HG02642 (cell line): ENCODE measurements around the gene ZCCHC14.
"Not testable (repeated sequence)": the region's sequence is repeated elsewhere in the genome, so short reads cannot be mapped to it uniquely, and the experiment has no call there.

Experiments
- ATAC-seq: cut with Tn5 transposase; IDR thresholded peaks from one replicate; pipeline ENCODE4 v1.9.1; 2021; ENCODE audit warnings: mild to moderate bottlenecking; ENCODE audit not compliant: unreplicated experiment, poor library complexity

The ZCCHC14 gene

DNA sequence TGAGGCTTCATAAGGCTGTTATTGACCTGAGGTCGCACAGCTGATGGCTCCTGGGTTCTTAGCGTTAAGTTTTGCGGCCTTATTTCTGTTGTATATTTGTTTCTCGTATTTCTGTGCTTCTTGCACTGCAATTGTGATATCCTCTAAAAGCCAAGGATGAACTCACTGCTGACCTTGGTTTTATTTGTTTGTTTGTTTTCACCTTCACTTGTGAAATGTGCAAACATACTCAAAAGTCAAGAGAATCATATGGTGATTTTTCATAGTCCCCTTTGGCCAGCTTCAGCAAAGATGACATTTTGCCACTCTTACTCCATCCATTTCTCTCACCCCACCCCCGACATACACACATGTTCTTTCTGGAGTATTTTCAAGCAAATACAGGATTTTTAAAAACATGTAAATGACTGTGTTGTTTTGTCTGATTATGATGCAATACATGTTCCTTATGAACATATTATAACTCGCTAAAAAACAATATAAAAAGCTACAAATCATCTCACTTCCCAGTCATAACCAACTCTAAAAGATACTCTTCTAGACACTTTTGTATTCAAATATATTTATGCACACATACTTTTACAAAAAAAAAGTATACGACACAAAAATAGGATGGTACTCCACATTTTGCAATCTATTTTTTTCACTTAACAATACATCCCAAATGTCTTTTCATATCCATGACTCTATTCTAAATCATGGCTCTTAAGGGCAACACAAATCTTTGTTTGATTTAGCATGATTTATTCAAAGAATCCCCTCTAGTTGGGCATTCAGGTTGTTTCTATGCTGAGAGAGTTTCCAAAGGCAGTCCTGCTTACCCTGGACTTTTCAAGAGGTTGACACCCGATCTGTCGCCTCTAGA lies 5.7 kb upstream of the ZCCHC14 start:
- no peak for ATAC-seq

DNA sequence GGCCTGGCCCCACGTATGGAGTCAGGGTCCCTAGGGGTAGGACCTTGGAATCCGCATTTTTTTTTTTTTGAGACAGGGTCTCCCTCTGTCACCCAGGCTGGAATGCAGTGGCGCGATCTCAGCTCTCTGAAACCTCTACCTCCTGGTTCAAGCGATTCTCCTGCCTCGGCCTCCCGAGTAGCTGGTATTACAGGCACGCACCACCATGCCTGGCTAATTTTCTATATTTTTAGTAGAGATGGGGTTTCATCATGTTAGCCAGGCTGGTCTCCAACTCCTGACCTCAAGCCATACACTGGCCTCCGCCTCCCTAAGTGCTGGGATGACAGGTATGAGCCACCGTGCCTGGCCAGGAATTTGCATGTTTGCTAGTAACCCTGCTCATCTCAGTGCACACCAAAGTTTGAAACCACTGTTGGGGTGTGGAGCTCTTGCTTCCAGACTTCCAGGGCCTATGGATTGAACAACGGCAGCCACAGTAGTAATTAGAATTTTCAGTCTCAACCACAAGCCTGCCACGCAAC lies 5.0 kb upstream of the ZCCHC14 start:
- not testable (repeated sequence) for ATAC-seq

DNA sequence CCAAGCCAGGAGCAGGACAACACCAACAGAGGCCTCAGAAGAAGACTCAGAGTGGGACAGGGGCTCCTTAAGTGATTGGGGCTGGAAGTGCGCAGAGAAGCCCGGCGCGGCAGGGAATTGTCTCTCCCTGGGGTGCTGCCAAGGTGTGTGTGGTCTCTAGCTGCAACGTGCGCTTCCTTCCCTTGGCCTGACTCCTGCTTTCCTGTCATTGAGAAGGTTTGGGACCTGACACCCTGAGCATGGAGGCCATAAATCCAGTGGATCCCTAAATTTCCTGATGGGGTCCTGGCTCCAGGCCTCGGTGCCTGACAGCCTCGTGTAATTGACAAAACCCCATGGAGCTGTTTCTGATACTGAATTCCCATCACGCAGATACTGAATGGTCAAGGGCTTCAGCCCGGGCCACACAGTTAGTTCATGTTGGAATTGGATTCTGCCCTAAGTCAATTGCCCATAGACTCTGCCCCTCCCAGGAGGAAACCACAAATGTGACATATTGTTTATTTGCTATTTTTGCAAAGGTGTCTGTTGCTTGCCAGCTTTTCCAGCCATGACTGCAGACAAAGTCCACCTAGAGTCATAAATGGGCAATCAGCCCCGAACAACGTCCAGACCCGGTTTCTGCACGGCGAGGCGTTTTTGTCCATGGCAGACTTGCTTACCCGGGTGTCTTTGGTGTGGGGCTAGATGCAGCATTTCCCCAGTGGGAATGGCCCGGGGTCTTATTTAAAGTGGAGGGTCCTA lies 4.4 kb upstream of the ZCCHC14 start:
- not testable (repeated sequence) for ATAC-seq

DNA sequence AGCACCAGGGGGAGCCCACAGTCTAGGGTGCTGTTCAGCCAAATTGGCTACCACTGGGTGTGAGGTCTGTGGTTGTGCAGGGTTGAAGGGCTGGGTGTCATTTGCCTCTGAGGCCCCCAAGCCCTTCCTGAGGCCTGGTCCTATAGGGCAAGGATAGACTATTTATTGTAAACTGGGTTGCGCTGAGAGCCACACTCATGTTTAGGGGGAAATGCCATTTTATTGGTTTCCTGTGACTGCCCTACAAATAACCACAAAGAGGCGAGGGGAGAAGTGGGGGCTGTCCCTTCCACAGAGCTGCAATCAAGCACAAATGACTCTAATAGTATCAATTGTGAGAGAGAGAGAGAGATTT lies 3.6 kb upstream of the ZCCHC14 start:
- ATAC-seq, result no peak

DNA sequence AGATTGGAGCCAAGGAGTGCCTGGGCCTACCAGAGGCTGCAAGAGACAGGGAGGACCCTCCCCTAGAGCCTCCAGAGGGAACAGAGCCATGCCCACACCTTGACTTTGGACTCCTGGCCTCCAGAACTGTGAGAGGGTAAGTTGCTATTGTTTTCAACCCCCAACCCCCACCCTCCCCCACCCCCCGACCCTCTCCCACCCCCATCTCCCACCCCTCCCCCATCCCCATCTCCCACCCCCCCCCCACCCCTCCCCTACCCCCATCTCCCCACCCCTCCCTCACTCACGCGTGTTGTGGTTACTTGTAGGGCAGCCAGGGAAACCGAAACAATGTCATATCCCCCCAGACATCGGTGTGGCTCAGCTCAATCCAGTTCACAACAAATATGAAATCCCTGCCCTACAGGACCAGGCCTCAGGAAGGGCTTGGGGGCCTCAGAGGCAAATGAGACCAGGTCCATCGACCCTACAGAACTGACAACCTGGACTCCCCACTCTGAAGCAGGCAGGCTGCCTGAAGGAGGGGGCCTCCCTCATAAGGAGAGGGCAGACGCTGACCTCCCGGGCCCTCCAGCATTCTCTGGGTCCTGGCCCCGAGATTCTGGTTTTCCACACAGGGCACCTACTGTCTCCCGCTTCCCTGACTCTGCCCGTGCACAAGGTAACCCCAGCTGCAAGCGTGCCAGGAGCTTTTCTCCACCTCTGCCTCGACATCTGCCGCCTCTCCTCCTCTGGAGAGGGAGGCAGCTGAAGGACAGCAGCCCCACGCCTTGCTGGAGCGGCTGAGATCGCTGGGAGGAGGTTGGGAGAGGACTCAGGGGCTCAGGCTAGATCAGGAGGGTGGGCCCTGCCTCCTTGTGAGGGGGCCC lies 3.0 kb upstream of the ZCCHC14 start:
- ATAC-seq, result no peak

DNA sequence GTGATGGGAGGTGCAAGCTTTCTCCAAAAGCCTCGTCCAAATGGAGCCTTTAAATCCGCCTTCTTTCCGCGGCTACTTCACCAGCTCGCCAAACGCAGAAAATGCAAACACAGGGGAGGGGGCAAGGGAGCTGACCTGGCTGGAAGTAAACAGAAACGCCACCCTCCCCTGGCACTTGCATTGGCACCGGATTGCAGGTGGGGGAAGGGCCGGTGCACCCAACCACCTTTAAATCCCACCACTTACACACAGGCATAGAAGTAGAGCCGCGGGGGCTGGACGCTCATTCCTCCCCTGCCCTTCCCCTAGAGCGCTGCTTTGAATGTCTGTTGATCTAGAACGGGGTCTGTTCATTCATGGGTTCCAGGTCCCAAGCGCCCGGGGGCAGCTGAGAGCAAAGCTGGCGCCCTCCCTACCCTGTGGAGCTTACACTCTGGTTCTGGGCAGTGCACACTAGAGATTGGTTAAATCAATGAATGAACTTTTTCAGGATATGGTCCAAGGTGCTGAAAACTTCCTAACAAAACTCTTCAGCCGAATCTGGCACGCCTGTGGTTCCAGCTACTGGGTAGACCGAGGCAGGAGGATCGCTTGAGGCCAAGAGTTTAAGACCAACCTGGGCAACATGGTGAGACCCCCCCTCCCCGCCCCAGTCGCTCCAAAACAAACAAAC lies 920 bp upstream of the ZCCHC14 start:
- ATAC-seq, result no peak

DNA sequence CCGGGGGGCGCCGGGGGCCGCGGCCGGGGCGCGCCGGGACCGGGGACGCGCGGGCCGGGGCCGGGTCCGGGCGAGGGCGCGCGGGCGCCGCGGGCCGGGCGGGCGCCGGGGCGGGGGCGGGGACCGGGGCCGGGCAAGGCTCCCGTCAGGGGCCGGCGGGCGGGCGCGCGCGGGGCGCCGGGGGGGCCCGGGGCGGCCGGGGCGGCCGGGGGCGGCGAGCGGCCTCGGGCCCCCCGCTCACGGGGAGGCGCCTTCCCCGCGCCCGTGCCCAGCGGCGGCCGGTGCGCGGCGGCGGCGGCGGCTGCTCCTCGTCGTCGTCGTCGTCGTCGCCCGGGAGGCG lies 563 bp downstream of the ZCCHC14 start:
- peak; percentile 3 for ATAC-seq

DNA sequence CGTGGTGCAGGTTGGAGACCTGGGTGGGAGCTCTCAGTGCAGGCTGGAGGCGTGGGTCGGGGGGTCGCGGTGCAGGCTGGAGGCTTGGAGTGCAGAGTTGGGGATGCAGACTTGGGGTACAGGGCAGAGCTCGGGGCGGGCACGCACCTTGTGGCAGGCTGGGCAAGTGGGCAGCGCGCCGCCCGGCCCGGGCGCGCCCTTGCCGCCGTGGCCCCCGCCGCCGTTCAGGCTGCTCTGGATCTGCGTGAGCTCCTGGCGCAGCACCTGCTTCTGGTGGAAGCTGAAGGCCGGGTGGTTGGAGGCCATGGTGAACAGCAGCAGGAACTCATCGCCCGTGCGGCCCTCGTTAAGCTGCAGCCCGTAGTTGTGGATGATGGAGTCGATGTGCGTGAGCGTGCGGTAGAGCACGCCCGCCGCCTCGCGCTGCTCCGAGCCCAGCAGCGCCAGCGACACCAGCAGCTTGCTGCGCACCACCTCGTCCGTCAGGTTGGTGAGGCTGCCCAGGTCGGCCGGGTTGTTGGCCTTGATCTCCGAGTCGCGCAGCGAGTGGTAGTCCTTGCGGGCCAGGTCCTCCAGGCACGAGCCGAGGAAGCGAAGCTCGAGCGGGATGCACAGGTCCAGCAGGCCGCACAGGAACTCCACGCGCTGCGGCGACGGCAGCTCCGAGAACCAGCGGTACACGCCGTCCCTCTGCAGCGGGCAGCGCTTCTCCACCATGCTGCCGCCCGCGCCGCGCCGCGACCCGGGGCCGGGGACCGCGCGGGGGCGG lies 1.1 kb downstream of the ZCCHC14 start:
- ATAC-seq, result no peak

DNA sequence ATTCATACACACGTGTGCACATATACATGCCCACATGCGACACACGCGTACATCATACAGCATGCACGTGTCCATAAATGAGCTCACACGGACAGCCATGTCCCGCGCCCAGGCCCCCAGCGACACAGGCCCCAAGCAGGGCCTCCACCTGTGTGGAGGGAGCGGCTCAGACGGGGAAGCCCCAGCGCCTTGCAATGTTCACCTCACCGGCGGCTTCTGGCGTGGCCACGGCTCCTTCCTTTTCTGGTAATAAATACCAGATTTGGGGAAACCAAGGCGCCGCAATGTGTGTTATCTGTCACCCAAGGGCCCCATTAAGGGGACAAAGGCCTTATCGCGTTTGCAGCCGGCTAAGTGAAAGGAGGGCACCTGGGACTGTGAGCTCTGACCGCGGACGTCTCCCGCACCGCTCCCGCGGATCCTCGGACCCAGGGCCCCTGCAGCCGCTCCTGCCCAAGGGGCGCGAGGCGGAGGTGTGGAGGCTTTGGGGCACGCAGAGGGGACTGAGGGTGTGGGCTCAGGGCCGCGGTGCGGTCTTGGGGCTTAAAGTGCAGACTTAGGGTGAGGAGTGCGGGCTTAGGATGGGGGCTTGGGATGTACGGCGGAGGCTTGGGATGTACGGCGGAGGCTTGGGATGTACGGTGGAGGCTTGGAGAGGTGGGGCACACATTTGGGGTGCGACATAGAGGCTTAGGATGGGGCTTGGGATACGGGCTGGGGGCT lies 1.9 kb downstream of the ZCCHC14 start:
- not testable (repeated sequence) for ATAC-seq

DNA sequence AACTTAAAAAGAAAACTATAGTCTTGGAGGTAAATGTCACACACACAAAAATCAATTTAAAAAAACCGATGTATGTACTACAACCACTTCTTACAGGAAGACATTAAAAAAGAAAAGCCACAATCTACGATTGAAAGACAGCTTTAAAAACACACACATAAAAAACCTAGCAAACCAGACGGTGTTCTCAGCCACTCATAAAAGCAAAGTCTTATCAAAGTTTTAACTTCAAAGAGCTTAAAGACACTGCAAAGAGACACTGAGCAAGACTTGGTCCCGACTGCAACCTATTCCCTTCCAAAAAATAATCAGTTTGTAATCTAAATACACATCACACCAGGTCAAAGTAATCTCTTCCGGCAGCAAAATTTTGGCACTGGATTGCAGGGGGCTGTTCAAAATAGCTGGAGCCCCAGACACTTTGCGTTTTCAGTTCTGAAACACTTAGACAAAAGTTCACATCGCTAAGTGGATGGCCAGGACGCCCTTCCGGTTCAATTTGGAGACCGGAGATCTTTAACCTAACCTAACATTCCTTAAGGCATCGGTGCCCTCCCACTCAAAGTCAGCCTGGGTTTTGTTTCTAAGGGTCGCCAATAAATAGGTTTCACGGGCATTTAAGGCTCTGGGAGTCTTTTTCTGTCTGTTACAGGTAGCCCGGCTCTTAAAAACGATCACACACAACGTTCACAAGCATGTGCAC lies 2.6 kb downstream of the ZCCHC14 start:
- no peak for ATAC-seq

DNA sequence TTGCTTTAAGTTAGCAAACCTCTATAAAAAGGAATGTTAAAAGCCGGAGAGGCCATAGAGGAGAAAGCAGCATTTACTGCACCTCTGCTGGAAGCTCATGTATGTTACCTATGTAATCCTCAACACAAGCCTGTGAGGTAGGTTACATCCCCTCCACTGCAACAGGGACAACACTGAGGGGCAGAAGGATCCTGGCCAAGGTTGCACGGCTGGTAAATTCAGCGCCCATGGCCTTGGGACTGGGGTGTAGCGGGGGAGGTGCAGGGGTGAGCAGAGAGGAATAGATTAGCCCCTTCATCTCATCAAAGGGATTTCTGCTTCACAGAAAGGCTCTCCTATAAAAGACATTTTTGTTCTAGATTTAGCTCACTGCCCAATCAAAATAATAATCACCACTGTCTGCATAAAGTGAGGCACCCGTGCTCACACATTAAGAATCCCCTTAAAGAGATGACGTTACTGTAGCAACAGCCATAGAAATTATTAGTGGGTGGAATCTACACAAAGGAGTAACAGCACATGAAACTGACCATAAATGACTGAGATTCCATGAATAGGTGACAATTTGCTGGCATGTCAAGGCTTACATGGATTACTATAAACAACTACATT lies 3.3 kb downstream of the ZCCHC14 start:
- ATAC-seq, result no peak

DNA sequence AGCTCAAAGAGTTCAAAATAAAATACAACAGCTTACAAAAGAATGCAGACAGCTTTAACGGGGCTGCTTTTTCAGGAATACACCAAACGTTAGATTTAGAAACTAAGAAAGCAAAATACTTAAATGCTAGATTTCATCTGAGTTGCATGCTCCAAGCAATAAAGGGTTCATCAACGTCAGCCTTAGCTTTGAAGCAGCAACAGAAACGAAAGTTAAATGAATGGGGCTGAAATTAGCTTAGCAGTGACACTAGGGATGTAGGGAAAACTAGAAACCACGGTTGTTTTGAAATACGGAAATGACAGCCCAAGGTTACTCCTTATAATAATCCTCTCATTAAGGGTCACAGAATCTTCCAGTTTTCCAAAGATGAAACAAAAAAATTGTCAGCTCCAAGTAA lies 3.9 kb downstream of the ZCCHC14 start:
- not testable (repeated sequence) for ATAC-seq

DNA sequence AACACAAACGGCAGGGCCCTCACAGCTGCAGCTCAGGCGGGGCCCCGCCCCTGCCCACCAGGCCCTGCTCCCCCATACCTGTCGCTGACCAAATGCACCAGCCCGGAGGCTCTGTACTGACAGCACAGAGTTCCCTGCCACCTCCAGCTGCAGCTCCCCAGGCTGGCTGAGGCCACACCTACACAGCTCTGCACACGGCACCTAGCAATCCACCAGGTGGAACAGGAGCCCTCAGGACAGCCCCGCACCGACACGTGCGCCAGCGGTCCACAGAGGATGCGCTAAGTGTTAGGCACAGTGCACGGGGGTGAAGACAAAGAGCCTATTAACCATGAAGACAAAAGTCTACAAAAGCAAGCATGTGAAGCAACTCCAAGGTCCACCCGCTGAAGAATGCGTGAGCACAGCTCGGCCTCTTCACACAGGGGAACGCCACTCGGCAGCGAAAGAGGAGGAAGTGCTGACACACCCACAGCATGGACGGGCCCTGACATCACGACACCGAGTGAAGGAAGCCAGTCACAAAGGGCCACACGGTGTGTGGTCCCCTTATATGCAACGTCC lies 5.4 kb downstream of the ZCCHC14 start:
- no peak for ATAC-seq

DNA sequence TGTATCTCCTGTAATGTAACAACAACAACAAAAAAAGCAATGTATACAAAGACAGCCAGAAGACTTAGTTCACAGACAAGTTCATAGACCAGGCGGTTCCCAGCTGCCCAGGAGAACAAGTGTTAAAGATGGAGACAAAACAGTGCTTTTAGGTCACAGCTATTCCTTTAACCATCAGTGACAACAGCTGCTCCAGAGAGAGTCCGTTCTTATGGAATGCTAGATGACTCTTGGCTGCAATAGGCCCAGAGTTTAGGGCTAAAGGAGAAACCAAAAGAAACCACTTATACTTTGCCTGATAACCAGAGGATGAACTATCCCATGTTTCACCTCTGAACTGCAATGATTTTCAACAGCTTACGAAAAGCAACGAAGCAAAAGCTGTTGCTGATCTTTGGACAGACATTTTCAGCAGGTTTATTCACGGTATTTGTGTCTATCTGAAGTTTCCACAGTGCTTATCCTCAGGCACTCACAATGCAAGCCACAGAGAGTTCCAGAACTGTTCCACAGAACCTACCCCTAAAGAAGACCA lies 6.0 kb downstream of the ZCCHC14 start:
- no peak for ATAC-seq

DNA sequence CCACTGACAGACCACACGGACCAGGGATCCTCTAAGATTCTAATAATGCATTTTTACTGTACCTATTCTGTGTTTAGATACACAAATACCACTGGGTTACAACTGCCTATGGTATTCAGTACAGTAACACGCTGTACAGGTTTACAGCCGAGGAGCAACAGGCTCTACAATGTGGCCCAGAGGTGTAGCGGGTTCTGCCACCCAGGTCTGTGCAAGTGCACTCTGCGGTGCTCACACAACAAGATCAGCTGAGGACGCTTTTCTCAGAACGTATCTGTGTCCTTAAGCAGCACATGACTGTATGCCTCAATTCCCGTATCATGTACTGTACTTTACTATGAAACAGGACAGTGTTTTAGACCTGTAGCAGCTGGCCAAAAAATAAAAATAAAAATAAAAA lies 6.5 kb downstream of the ZCCHC14 start:
- ATAC-seq, result no peak

DNA sequence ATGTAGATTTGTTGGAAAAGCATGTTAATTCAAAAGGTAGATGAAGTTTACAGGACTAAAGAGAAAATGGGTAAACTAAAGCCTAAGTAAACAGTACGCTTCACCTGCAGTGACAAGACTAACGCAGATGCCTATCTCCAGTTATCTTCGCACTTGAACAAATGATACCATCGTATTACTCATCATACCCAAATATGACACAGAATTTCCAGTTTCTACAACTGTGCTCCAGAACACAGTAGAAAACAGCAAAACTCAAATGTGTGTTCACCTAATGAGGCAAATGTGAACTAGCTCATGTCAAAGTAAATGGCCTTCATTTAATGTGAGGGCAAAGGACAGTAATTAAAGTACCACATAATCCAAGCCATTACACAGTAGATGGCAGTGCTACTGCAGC lies 7.0 kb downstream of the ZCCHC14 start:
- ATAC-seq, result not testable (repeated sequence)
